Lung (tissue), 12 donors: ENCODE results near the gene PTPRN2. TPM values are rescaled to one million over a fixed set of nuclear protein-coding genes. Genes with fewer than 3 reads are reported as not detected.

ENCODE experiments used
- ATAC-seq: fragments of 200-7000 bp; cut with Tn5 transposase; one replicate; pipeline ENCODE4 v1.9.1; 2020; ENCODE audit warnings: moderate number of reproducible peaks; ENCODE audit not compliant: insufficient read depth, low FRiP score
- DNase-seq, 3 donors: peaks; one replicate each; pipeline ENCODE4 v3.0.0-alpha.2; 2013 to 2017
- H3K27ac ChIP-seq, 2 donors: one replicate each; pipeline ENCODE4 v1.5.1; 2013; ENCODE audit warnings: mild to moderate bottlenecking in 2 of 2, moderate library complexity in 2 of 2, control low read depth in 1 of 2, inconsistent platforms in 1 of 2, low read depth in 1 of 2, low read length in 1 of 2
- H3K27me3 ChIP-seq, 3 donors: one replicate each; pipeline ENCODE4 v1.5.1; 2013; ENCODE audit warnings: low read length in 2 of 3; ENCODE audit not compliant: control insufficient read depth in 3 of 3, insufficient read depth in 3 of 3
- H3K36me3 ChIP-seq, 4 donors: one replicate each; pipeline ENCODE4 v1.5.1; 2013; ENCODE audit warnings: low read length in 4 of 4, mild to moderate bottlenecking in 1 of 4, moderate library complexity in 1 of 4; ENCODE audit not compliant: control insufficient read depth in 4 of 4, insufficient read depth in 4 of 4
- H3K4me1 ChIP-seq, 5 donors: one replicate each; pipeline ENCODE4 v1.5.1; 2013; ENCODE audit warnings: low read length in 5 of 5, mild to moderate bottlenecking in 2 of 5, moderate library complexity in 1 of 5; ENCODE audit not compliant: control insufficient read depth in 5 of 5, insufficient read depth in 5 of 5
- H3K4me3 ChIP-seq: one replicate; pipeline ENCODE4 v1.5.1; 2013; ENCODE audit warnings: mild to moderate bottlenecking, control low read depth, moderate library complexity
- H3K9ac ChIP-seq, 2 donors: one replicate each; pipeline ENCODE4 v1.5.1; 2013; ENCODE audit warnings: low read length in 2 of 2, control low read depth in 1 of 2; ENCODE audit not compliant: insufficient read depth in 1 of 2
- H3K9me3 ChIP-seq, 4 donors: one replicate each; pipeline ENCODE4 v1.5.1; 2013; ENCODE audit warnings: low read length in 3 of 4, mild to moderate bottlenecking in 1 of 4, moderate library complexity in 1 of 4; ENCODE audit not compliant: control insufficient read depth in 4 of 4, insufficient read depth in 3 of 4
- CTCF ChIP-seq: IDR thresholded peaks from 2 replicates; pipeline ENCODE4 v1.5.1; 2012; ENCODE audit warnings: mild to moderate bottlenecking; ENCODE audit errors: control extremely low read depth, extremely low read depth
- WGBS, 2 donors: extraction: QIAGEN DNeasy Blood & Tissue Kit; methylation state at CpG; one replicate each; pipeline ENCODE4 v1.1.7; 2013; 5-methylcytosine and 5-hydroxymethylcytosine counted together
- polyA plus RNA-seq, 2 donors: library from polyadenylated mRNA; stranded (reverse); fragments of 200-250 nt; gene quantifications; one replicate each; pipeline ENCODE4 v1.2.1, GENCODE V29; 2013
- total RNA-seq, 2 donors: library from RNA; depleted of rRNA in 1 of 2; stranded (reverse); fragments of >200 nt in 1 of 2; gene quantifications; one replicate each; pipeline ENCODE4 v1.2.1, GENCODE V29; 2014 to 2021
- donor health status: control.
- donor health status: control.
- donor health status: Bipolar disorder and iron deficiency.
- donor health status: healthy.
- donor health status: DM: yes; HTN: yes; CAD: no.

Gene PTPRN2
- total and polyA plus RNA-seq, 4 donors: 2.1 to 7.4 (median 4.4) TPM

- Histone ChIP-seq H3K9ac (no peak overlapping the region), H3K4me3 (no peak overlapping the region), H3K9me3 (no peaks in the 10 kb centered on the region), H3K36me3 (no peaks in the 10 kb centered on the region), H3K4me1 (no peaks in the 10 kb centered on the region), H3K27ac (no peak overlapping the region), H3K27me3 (no peaks in the 10 kb centered on the region)
- DNase-seq (no peak), ATAC-seq (no peak)
- TF ChIP-seq CTCF: no peak
- 73 to 84% methylated on average over 4 of the region's 4 CpGs for WGBS, 2 donors
Measured at GRCh38 chr7:158375034-158375433, 212.6 kb downstream of the PTPRN2 start.

GRCh38 chr7:158374586-158374985 lies 213.0 kb downstream of the PTPRN2 start:
- no peak for ATAC-seq
- no peaks in the 10 kb centered on the region for H3K9me3 ChIP-seq
- no peak for TF ChIP-seq CTCF

GRCh38 chr7:158374146-158374545 lies 213.5 kb downstream of the PTPRN2 start:
- Histone ChIP-seq H3K4me3 (no peak overlapping the region), H3K36me3 (no peaks in the 10 kb centered on the region), H3K27me3 (no peaks in the 10 kb centered on the region), H3K4me1 (no peaks in the 10 kb centered on the region), H3K9ac (no peak overlapping the region), H3K27ac (no peak overlapping the region), H3K9me3 (no peaks in the 10 kb centered on the region)
- DNase-seq (no peak), ATAC-seq (no peak)
- TF ChIP-seq CTCF: no peak
- 62 to 79% methylated on average over 5 of the region's 5 CpGs for WGBS, 2 donors

More at GRCh38 chr7:158374586-158374985, 213.0 kb downstream of the PTPRN2 start:
- 87 to 95% methylated on average over 6 of the region's 6 CpGs for WGBS, 2 donors
- H3K36me3 ChIP-seq: no peaks in the 10 kb centered on the region
- no peak overlapping the region for H3K4me3 ChIP-seq
- no peak overlapping the region for H3K27ac ChIP-seq
- no peaks in the 10 kb centered on the region for H3K27me3 ChIP-seq
- H3K4me1 ChIP-seq: no peaks in the 10 kb centered on the region
- no peak overlapping the region for H3K9ac ChIP-seq
- no peak for DNase-seq

- Histone ChIP-seq H3K9me3 (peaks cover 0 to 2% (median 0%) of the 10 kb centered on the region in 4 donors), H3K27me3 (no peaks in the 10 kb centered on the region), H3K9ac (no peak overlapping the region), H3K4me3 (no peak overlapping the region), H3K4me1 (no peaks in the 10 kb centered on the region), H3K36me3 (no peaks in the 10 kb centered on the region), H3K27ac (no peak overlapping the region)
- DNase-seq (no peak), ATAC-seq (no peak)
- TF ChIP-seq CTCF: no peak
- WGBS, 2 donors: 73 to 77% methylated on average over 18 of the region's 18 CpGs
Measured at GRCh38 chr7:158373476-158374133, 214.0 kb downstream of the PTPRN2 start.
